RCC 7860 (cell line): ENCODE measurements around the gene ANKRD52.
"Not testable (repeated sequence)": the region's sequence is repeated elsewhere in the genome, so short reads cannot be mapped to it uniquely, and the experiment has no call there.

ENCODE experiments used
- DNase-seq: peaks from one replicate; pipeline ENCODE4 v3.0.0-alpha.2; 2015; ENCODE audit warnings: low spot score
- FAIRE-seq: peaks from 2 replicates; lab custom pipeline; 2012; peaks lifted over from hg19 to GRCh38; lab: Jason Lieb, UNC

The ANKRD52 gene

DNA sequence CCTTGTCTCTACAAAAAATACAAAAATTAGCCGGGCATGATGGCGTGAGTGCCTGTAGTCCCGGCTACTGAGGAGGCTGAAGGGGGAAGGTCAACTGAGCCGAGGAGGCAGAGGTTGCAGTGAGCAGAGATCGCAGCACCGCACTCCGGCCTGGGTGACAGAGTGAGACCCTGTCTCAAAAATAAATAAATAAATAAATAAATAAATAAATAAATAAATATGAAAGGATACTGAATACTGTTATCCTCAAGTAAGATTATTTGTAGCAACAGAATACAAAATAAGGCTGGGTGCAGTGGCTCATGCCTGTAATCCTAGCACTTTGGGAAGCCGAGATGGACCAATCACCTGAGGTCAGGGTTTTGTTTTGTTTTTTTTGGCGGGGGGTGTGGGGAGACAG lies 38.3 kb downstream of the ANKRD52 start:
- DNase-seq (no peak), FAIRE-seq (no peak)

DNA sequence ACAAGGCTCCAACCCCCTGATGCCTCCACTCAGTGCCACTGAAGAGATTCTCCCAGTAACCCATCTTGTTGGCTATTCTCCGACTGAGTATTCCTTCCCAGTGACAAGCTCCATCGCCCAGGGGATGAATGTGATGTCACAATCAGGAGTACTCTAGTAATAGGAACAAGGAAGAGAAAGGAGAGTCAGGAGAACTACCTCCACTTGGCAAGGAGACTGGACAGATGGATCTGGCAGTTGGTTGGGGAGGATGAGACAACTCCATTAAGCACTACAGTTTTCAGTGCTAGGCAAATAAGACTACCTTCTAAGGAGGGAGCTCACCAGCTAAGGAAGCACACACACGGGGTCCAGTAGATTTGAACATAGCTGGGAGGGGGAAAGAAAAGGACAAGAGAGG lies 41.7 kb downstream of the ANKRD52 start:
- DNase-seq (no peak), FAIRE-seq (no peak)

DNA sequence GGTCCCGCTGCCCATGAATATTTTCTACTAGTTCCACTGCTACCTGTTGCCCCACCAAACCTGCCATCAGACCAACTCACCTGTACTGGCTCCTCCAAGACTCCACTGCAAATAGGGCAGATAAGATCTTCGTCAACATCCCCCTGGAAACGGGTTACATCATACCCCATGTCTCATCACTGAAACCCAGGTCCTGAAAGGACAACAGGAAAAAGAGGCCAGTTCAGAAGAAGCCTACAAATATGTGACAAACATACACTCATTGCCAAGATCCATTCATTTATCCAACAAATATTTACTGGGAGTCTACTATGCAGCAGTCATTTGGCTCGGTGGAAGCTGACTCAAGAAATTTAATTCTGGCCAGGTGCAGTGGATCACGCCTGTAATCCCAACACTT lies 44.3 kb downstream of the ANKRD52 start:
- DNase-seq (no peak), FAIRE-seq (no peak)

GRCh38 chr12:56212361-56212760 lies 45.8 kb downstream of the ANKRD52 start:
- FAIRE-seq (no peak), DNase-seq (no peak)

GRCh38 chr12:56208006-56208405 lies 50.2 kb downstream of the ANKRD52 start:
- FAIRE-seq = no peak
- DNase-seq = no peak

- no peak for FAIRE-seq
- no peak for DNase-seq
Measured at GRCh38 chr12:56206452-56207166, 51.6 kb downstream of the ANKRD52 start.

DNA sequence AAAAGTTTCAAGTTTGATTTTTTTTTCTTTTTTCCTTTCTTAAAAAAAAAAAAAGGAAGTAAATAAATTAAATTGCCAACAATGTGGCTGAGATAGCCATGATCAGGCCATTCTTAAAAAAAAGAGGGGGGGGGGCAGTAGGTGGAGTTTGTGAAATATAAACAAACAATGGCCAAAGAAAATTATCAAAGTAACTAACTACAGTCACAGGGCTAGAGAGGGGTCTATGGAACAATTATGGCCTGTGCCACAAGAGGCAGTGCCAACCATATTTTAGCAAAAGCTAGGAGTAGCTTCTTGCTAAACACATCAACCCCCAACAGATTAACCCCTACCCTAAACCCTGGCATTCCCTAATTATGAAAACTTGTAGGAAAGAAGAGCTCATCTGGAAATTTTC lies 52.7 kb downstream of the ANKRD52 start:
- no peak for DNase-seq

DNA sequence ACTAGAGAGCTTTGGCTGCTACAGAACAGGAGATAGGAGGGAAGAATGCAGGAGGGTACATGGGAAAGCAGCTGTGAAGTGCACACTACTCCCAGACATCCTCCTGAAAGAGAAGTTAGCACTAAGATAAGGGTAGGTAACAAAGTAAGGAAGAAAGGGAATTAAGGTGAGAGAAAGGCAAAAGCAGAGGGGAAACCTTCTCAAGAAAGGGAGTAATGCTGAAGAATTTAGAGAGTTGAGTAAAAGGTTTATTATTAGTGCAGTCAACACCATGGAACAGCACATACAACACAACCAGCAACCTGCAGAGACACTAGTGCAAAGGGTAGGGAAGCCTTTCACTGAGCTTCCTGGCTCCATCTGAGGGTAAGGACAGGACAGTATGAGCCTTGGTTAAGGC lies 53.9 kb downstream of the ANKRD52 start:
- DNase-seq (no peak), FAIRE-seq (no peak)

More for the DNA sequence above, 52.7 kb downstream of the ANKRD52 start:
- FAIRE-seq = no peak

DNA sequence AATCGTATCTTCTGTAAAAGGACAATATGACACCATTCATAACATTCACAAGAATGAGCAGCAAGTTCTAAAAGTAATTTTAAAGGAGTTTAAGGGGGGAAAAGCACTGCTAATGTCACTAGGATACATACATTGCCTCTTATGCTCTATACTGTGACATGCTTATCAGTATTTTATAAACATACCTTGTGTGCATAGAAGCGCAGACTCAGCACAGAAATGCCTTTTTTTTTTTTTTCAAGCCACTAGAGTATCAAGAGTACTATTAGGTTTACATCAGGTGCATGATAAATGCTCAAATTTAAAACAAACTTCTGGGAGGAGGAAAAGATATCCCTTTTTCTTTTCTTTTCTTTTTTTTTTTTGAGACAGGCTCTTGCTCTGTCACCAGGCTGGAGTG lies 55.3 kb downstream of the ANKRD52 start:
- no peak for FAIRE-seq
- no peak for DNase-seq

DNA sequence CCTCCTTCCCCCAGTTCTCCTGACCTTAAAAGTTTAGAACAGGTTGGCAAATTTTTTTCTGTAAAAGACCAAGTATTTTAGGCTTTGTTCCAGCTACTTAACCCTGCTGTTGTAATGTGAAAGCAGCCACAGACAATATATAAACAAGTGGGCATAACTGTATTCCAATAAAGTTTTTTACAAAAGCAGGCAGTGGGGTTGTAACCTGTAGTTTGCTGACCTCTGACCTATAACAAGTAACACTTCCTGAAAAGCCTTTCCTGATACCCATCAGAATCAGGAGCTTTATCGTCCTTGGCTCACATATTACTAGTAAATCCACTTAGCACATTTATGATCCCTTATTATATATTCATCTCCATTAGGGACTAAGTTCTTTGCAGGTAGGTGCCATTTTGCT lies 55.8 kb downstream of the ANKRD52 start:
- FAIRE-seq (no peak), DNase-seq (no peak)

DNA sequence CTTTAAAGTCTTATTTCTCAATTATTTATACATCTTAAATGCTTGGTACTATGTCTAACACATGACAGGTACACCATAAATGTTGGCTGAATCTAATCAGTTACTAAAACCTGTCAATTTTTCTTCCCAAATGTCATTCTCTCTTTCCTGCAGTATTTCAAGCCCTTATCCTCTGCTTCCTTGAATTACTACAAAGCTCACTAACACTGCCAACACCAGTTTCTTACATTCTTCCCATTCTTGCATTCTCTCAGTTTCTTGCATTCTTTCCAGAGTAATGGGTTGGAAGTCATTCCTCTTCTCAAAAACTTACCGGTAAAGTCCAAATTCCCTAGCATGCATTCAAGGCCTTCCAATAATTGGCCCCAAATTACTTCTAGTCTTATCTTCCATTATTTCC lies 59.3 kb downstream of the ANKRD52 start:
- DNase-seq (no peak), FAIRE-seq (no peak)

- no peak for DNase-seq
- FAIRE-seq = no peak
Measured at GRCh38 chr12:56197921-56198635, 60.1 kb downstream of the ANKRD52 start.

- FAIRE-seq, DNase-seq: not testable (repeated sequence)
Measured at GRCh38 chr12:56196818-56197550, 61.2 kb downstream of the ANKRD52 start.

DNA sequence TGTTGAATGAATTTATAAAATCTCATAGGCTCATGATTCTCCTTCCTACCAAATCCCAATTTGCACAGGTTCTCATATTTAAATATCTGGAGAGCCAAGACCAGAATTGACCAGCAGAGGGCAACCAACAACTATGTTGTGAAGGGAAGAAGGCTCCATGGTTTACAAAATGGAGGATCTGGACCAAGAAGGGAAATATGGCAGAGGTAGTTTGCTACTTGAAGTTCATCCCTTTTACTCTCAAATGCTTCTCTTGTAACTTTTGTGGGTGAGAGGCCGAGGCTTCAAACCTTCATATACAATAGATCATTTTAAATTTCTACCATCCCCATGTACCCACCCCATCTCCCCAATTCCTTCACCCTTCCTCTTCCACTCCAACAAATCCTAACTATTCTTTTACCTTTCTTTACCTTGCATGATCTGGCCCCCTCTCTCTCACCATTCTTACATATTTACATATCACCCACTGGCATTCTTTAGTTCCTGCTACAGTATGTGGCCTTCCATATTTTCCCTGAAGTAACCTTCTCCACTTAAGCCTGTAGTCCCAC lies 65.1 kb downstream of the ANKRD52 start:
- peak; percentile 54 for DNase-seq
- FAIRE-seq = peak; percentile 74

GRCh38 chr12:56192582-56192981 lies 65.6 kb downstream of the ANKRD52 start:
- DNase-seq (no peak), FAIRE-seq (no peak)

DNA sequence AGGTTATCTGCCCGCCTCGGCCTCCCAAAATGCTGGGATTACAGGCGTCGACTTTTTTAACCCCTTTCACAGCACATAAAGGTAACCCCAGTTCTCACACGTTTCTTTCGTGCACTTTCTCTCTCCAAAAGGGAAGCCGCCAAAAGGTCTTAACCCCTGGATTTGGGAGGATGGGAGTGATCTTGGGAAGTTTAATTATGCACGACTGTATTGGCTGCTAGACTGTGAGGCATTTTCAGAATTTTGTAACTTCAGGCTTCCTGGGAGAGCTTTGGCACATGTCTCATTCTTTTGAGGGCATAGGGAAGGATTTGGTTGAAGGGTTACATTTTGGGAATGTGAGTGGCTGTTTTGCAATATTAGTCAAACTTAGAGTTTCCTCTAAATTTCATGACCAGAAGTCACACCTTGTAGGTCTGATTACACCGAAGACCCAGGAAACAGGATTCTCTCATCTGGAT lies 67.5 kb downstream of the ANKRD52 start:
- DNase-seq (no peak), FAIRE-seq (no peak)

DNA sequence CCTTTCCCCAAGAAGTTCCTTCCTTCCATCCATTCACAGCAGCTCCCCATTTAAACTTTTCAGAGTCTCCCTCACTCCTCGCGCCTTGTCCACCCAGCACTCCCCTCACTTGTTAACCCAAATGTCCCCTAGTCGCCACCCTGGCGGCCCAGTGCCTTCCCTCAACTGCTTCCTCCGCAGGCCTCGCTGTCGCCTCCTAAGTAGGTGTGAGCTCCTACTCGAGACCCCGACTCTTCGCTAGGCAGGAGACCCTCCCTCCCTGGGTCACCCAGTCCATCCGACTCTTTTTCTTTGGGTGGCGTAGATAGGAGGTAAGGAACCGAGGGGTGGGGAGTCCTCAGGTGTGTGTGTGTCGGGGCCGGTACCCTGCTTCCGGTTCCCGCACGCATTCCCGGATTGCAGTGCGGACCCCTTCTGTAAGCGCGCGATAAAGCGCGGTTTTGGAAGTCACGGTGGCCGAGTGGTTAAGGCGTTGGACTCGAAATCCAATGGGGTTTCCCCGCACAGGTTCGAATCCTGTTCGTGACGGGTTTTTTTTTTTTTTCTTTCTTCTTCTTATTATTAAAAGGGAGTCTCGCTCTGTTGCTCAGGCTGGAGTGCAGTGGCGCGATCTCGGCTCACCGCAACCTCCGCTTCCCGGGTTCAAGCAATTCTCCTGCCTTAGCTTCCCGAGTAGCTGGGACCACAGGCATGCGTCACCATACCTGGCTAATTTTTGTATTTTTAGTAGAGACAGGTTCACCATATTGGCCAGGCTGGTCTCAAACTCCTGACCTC lies 68.1 kb downstream of the ANKRD52 start:
- DNase-seq (peak; percentile 81), FAIRE-seq (no peak)

GRCh38 chr12:56189099-56189917 lies 68.9 kb downstream of the ANKRD52 start, which contains the start of gene SMARCC2:
SMARCC2 (minus strand) TSS chr12:56189483; CDS start chr12:56189461, 22 bp downstream.
- FAIRE-seq (no peak), DNase-seq (peak; percentile 72)

GRCh38 chr12:56188778-56189098 lies 69.4 kb downstream of the ANKRD52 start:
- DNase-seq (no peak), FAIRE-seq (no peak)
